Measurements from ENCODE around the gene PRR30. TPM values are rescaled to one million over a fixed set of nuclear protein-coding genes. Genes with fewer than 3 reads are reported as not detected.

The PRR30 gene
- total RNA-seq, 4 donors from 2014 or later = not detected

DNA sequence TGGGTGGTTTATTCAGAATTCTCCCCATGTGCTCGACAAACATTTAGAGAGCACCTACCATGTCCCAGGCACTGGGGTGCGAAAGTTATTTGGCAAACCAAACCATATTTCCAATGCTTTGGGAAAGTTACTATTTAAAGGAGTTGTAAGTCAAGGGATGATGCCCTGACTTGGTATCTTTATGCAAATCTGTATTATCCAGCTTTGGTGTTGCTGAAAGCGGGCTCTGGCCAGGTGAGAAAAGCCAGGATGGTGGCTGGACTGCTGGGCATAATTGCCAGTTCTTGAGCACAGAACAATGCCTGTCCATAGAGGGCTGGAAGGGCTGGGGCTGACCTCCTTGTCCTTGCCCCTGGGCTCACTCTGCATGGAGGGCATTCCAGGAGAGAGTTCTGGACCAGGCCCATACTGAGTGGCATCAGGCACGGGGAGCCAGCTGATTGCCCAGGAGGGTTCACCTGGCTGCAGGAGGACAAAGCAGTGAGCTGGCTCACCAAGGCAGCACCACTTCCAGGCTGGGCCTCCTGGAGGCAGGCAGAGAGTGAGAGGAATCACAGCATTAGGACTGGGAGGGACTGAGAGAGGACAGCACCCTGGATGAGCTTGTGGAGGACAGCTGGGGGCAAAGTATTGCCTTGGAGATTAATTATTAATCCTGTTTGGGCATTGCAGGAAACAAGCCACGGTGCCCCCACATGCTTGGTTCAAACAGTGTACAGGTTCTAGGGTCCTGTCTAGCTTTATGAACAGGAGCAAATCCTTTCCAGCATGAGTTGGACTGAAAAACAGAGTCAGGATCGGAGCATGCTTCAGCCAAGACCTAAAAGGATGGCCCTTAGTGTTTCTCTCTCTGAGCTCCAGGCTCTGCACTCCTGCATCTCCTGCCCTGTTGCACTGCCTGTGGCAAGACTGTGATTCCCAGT, 45.5 kb downstream of the PRR30 start:
- no peak overlapping the region for H3K27ac ChIP-seq
- H3K4me1 ChIP-seq = peaks cover 6 to 11% (median 8%) of the 10 kb centered on the region in 3 donors
- no peak overlapping the region for H3K4me3 ChIP-seq
- WGBS, 2 donors = 75 to 93% methylated on average over 4 to 6 of the region's 6 CpGs
- no peak for TF ChIP-seq POLR2A (IDR thresholded peaks at IDR 0.05)
- TF ChIP-seq, protein P1, sequence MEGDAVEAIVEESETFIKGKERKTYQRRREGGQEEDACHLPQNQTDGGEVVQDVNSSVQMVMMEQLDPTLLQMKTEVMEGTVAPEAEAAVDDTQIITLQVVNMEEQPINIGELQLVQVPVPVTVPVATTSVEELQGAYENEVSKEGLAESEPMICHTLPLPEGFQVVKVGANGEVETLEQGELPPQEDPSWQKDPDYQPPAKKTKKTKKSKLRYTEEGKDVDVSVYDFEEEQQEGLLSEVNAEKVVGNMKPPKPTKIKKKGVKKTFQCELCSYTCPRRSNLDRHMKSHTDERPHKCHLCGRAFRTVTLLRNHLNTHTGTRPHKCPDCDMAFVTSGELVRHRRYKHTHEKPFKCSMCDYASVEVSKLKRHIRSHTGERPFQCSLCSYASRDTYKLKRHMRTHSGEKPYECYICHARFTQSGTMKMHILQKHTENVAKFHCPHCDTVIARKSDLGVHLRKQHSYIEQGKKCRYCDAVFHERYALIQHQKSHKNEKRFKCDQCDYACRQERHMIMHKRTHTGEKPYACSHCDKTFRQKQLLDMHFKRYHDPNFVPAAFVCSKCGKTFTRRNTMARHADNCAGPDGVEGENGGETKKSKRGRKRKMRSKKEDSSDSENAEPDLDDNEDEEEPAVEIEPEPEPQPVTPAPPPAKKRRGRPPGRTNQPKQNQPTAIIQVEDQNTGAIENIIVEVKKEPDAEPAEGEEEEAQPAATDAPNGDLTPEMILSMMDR (IDR thresholded peaks at IDR 0.05) = no peak
- H3K27me3 ChIP-seq = no peaks in the 10 kb centered on the region
- intact Hi-C loops (cut with DNase I) = loop anchor here (10.0 kb wide), 1 partner anchor 211 kb away; the partner anchor contains the start of gene UCN
- no peaks in the 10 kb centered on the region for H3K36me3 ChIP-seq
- DNase-seq = no peak
- no peaks in the 10 kb centered on the region for H3K9me3 ChIP-seq

DNA sequence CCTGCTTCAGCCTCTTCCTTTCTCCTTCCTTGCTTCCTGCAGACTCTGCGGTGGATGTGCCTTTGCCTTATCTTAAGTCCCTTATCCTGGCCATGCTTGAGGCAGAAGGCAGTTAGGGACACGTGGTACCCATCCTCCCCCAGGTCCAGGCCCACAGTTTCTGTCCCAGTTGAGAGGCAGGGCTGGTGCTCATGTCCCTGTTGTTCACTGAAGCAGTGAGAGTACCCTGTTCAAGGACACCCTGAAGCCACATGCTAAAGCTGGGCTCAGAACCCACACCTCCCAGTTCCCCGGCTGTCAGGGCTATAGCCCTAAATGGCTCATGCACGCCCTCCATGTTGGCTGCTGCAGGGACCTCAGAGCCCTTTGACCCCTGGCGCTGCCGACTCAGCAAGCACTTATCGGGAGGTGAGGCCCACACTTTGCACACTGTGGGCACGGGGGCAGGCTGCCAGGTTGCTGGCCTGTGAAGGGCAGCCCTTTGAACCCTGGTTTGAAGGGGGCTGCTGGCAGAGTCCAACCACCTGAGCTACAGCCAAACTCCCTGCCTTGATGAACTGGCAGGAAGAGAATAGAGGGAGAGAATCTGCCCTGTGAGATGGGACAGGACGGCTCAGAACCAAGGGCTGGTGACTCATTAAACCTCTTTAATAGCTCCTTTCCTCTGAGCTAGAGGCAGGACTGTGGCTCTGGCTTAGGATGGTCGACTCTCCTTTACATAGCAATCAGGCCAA, 46.3 kb downstream of the PRR30 start:
- 54 to 73% methylated on average over 3 to 6 of the region's 10 CpGs for WGBS, 2 donors

DNA sequence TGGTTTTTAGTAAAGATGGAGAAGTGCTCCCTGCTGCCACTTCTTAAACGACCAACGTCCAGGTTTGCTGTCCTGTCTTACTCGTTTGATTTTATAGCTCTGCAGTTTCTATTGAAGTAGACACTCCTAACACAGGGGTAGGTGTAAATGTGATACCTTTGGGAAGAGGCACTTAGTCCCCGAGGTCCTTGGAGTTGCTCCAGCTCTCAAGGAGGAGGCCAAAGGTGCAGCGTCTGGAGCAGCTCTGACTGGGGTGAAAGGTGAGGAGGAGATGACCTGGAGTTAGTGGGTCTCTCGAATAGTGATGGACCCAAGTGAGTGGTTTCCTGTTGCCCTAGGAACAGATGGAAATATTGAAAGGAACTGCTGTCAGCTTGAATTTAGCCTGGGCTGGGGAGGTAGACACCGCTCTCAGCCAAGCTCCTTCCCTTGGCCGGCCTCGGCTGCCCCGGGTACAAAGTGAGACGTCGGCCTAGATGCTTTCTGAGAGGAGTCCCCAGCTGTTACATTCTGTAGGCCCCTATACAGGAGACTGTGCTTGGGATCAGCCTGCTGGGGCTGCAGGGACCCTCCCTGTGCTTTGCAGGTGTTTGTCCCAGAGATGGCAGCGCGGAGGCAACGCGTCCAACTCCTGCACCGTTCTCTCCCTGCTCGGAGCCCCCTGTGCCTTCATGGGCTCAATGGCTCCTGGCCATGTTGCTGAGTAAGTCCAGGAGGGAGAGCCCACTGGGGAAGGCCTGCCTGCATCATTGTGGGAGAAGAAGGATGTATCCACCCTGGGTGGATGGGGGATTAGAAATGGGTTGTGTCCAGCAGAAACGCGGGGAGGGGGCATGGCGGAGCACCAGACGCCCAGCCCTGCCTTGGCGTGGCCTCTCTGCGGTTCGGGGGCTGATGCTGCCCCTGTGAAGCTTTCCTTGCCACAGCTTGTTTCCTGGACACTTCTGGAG, 47.2 kb downstream of the PRR30 start:
- intact Hi-C loops (cut with DNase I) = loop anchor here (10.0 kb wide), 1 partner anchor 213 kb away; the partner anchor contains the start of gene UCN
- Histone ChIP-seq H3K27ac (no peak overlapping the region), H3K4me1 (peaks cover 9 to 19% (median 12%) of the 10 kb centered on the region in 3 donors), H3K4me3 (no peak overlapping the region), H3K36me3 (no peaks in the 10 kb centered on the region), H3K27me3 (no peaks in the 10 kb centered on the region), H3K9me3 (no peaks in the 10 kb centered on the region)
- TF ChIP-seq POLR2A (IDR thresholded peaks at IDR 0.05) = no peak
- TF ChIP-seq, protein P1 (IDR thresholded peaks at IDR 0.05) = no peak
- 73 to 83% methylated on average over 12 to 18 of the region's 25 CpGs for whole genome bisulfite sequencing, 2 donors
- no peak for DNase-seq

More for the DNA sequence above, 46.3 kb downstream of the PRR30 start:
- Histone ChIP-seq H3K27ac (no peak overlapping the region), H3K4me1 (peaks cover 6 to 11% (median 8%) of the 10 kb centered on the region in 3 donors), H3K36me3 (no peaks in the 10 kb centered on the region), H3K4me3 (no peak overlapping the region), H3K27me3 (no peaks in the 10 kb centered on the region), H3K9me3 (no peaks in the 10 kb centered on the region)
- intact Hi-C loops (cut with DNase I) = loop anchor here (10.0 kb wide), 1 partner anchor 212 kb away; the partner anchor contains the start of gene UCN
- TF ChIP-seq, protein P1 (IDR thresholded peaks at IDR 0.05) = no peak
- no peak for TF ChIP-seq POLR2A (IDR thresholded peaks at IDR 0.05)
- no peak for DNase-seq

DNA sequence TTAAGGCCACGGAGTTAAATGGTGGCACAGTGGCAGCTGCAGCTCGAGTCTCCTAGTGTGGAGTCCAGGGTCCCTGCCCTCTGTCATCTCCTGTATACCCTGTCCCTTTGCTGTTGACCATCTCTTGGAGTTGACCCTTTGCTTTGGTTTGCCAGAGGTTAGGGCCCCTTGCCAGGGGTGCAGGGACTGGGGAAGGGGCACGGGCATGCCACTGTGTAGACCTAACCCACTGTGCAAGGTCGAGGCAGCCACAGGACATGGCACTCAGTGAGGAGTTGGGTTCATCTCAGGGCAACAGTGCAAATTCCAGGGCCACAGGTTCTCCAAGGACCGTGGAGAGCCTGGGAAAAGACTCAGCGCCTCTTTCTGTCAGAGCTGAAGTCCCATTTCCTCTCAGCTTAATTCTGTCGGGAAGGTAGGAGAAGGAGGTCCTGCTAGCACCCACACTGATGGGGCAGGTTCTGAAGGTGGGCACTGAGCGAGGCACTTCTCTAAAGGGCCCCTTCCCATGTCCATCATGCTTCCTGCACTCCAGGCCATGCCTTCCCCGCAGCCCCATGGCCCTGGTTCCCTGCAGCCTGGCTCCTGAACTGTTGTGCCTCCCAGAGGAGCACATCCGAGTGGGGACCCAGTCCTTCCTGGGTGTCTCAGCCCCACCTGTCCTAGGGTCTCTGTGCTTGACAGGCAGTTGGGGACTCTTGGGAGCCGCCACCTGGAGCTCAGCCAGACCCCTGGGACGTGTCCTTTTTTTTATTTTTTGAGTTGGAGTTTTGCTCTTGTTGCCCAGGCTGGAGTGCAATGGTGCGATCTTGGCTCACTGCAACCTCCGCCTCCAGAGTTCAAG, 49.9 kb downstream of the PRR30 start:
- Histone ChIP-seq H3K27ac (no peak overlapping the region), H3K4me1 (peaks cover 12 to 29% (median 15%) of the 10 kb centered on the region in 3 donors), H3K4me3 (no peak overlapping the region), H3K36me3 (no peaks in the 10 kb centered on the region), H3K9me3 (no peaks in the 10 kb centered on the region), H3K27me3 (no peaks in the 10 kb centered on the region)
- intact Hi-C loops (cut with DNase I) = loop anchor here (5.0 kb wide), 1 partner anchor 127 kb away; no protein-coding TSS in a partner anchor
- 79 to 90% methylated on average over 11 to 12 of the region's 14 CpGs for WGBS, 2 donors
- DNase-seq = no peak
- TF ChIP-seq, protein P1 (IDR thresholded peaks at IDR 0.05) = no peak
- TF ChIP-seq POLR2A (IDR thresholded peaks at IDR 0.05) = no peak
